Measurements from ENCODE around the gene BNC2. TPM values are rescaled to one million over a fixed set of nuclear protein-coding genes. Genes with fewer than 3 reads are reported as not detected.

The BNC2 gene
- total and polyA plus RNA-seq, 2 of the 4 experiments (the other 2 are of a cell fraction) = 15.5 to 45.2 TPM

DNA sequence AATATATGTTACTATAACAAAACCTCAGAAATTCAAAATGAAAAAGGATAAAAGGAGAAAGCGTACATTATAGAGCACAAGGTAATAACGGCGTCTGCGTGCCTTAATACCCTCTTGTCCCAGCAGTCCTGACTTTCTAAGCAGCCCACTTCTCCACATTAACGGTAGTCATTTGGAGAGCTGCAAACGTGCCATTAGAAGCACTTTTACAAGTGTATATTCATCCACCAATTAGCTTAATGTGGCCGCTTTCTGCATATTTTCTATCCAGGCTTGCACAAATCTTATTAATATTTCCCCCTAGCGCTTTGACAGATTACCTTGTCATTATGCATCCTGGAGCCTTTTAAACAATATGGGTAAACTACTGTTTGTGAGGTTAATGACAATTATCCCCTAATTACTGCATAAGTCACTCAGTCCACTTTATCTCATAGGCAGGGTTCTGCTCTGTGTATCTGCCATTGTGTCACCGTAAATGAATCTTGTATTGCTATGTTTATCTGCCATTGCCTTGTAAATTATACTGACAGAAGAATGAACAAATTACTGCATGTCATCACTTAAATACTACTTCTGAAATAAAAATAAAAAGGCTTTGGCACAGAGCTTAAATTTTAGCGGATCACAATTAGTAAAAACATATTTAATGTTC, 421.3 kb downstream of the BNC2 start:
- Histone ChIP-seq H3K4me3 (ENCODE audit: insufficient read depth, low read depth, low read length) (no peak overlapping the region), H4K8ac (ENCODE audit: low read depth in 2 of 2, low read length in 2 of 2) (no peak overlapping the region), H3K56ac (ENCODE audit: extremely low read depth, insufficient read depth, low read length) (no peak overlapping the region), H3K27me3 (ENCODE audit: control insufficient read depth, insufficient read depth, low read length) (no peaks in the 10 kb centered on the region), H2AK5ac (ENCODE audit: low read depth, low read length) (no peak overlapping the region), H4K5ac (ENCODE audit: low read depth, low read length) (no peak overlapping the region), H3K18ac (ENCODE audit: low read depth, low read length) (no peak overlapping the region), H3K23ac (ENCODE audit: low read depth, low read length) (no peak overlapping the region), H4K91ac (ENCODE audit: insufficient read depth, low read depth, low read length) (no peak overlapping the region), H2AFZ (replicated peaks; ENCODE audit: low read length, poor library complexity) (no peak overlapping the region), H3K9ac (ENCODE audit: low read depth, low read length) (no peak overlapping the region), H2BK120ac (ENCODE audit: low read depth, low read length) (no peak overlapping the region), H3K4me2 (ENCODE audit: low read depth, low read length) (no peak overlapping the region), H3K27ac (ENCODE audit: insufficient read depth, low read length) (no peak overlapping the region), H3K9me1 (ENCODE audit: insufficient read depth, low read length) (peaks cover 5% of the 10 kb centered on the region), H4K20me1 (ENCODE audit: insufficient read depth, low read length) (no peaks in the 10 kb centered on the region), H2BK5ac (ENCODE audit: low read depth, low read length, poor library complexity, severe bottlenecking) (no peak overlapping the region), H3K4me1 (ENCODE audit: control insufficient read depth, insufficient read depth, low read length) (peaks cover 3% of the 10 kb centered on the region; the same call in 1 of the 2 replicates), H2BK15ac (ENCODE audit: low read depth, low read length) (no peak overlapping the region), H3K14ac (replicated peaks; ENCODE audit: low read depth, low read length) (no peak overlapping the region), H3K4ac (ENCODE audit: low read depth, low read length) (no peak overlapping the region), H3K79me1 (ENCODE audit: low read depth in 1 of 2, low read length in 2 of 2) (peaks cover 22 to 30% of the 10 kb centered on the region in 2 experiments), H2AK9ac (replicated peaks; ENCODE audit: low read depth, low read length, poor library complexity) (no peak overlapping the region), H3K9me3 (ENCODE audit: control insufficient read depth, insufficient read depth, low read length) (no peaks in the 10 kb centered on the region), H3K36me3 (ENCODE audit: control insufficient read depth, insufficient read depth, low read length) (no peaks in the 10 kb centered on the region), H2BK20ac (ENCODE audit: low read depth, low read length) (no peak overlapping the region)
- in situ Hi-C loops (cut with MboI; ENCODE audit: low sequenced_read_pairs) (no loop called here), dilution Hi-C loops (cut with HindIII; ENCODE audit: low sequenced_read_pairs, unreplicated experiment) (no loop called here), intact Hi-C loops (cut with micrococcal nuclease) (no loop called here)
- no peak for DNase-seq
- no peak for TF ChIP-seq RFX5 (IDR thresholded peaks at IDR 0.05; ENCODE audit: low read depth, low read length)
- no peak for TF ChIP-seq RCOR1 (IDR thresholded peaks at IDR 0.05; ENCODE audit: insufficient replicate concordance, low read length)
- TF ChIP-seq RAD21 (IDR thresholded peaks at IDR 0.05; ENCODE audit: low read length) = no peak
- no peak for TF ChIP-seq SMC3 (IDR thresholded peaks at IDR 0.05; ENCODE audit: low read depth, low read length)
- no peak for TF ChIP-seq BHLHE40 (IDR thresholded peaks at IDR 0.05; ENCODE audit: low read depth, low read length)
- TF ChIP-seq, protein P1, sequence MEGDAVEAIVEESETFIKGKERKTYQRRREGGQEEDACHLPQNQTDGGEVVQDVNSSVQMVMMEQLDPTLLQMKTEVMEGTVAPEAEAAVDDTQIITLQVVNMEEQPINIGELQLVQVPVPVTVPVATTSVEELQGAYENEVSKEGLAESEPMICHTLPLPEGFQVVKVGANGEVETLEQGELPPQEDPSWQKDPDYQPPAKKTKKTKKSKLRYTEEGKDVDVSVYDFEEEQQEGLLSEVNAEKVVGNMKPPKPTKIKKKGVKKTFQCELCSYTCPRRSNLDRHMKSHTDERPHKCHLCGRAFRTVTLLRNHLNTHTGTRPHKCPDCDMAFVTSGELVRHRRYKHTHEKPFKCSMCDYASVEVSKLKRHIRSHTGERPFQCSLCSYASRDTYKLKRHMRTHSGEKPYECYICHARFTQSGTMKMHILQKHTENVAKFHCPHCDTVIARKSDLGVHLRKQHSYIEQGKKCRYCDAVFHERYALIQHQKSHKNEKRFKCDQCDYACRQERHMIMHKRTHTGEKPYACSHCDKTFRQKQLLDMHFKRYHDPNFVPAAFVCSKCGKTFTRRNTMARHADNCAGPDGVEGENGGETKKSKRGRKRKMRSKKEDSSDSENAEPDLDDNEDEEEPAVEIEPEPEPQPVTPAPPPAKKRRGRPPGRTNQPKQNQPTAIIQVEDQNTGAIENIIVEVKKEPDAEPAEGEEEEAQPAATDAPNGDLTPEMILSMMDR (conservative IDR thresholded peaks at IDR 0.05; ENCODE audit: low read depth, low read length) = no peak
- TF ChIP-seq MXI1 (IDR thresholded peaks at IDR 0.05; ENCODE audit: borderline replicate concordance, low read depth, low read length) = no peak
- no peak for TF ChIP-seq CHD1 (IDR thresholded peaks at IDR 0.05; ENCODE audit: low read depth, low read length)
- no peak for TF ChIP-seq POLR2A (IDR thresholded peaks at IDR 0.05; ENCODE audit: low read depth, low read length)
- TF ChIP-seq, protein P2, sequence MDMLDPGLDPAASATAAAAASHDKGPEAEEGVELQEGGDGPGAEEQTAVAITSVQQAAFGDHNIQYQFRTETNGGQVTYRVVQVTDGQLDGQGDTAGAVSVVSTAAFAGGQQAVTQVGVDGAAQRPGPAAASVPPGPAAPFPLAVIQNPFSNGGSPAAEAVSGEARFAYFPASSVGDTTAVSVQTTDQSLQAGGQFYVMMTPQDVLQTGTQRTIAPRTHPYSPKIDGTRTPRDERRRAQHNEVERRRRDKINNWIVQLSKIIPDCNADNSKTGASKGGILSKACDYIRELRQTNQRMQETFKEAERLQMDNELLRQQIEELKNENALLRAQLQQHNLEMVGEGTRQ (IDR thresholded peaks at IDR 0.05; ENCODE audit: low read depth, low read length) = no peak
- TF ChIP-seq FOS (IDR thresholded peaks at IDR 0.05; ENCODE audit: low read depth, low read length) = no peak
- no peak for TF ChIP-seq MAFK (IDR thresholded peaks at IDR 0.05; ENCODE audit: low read depth, low read length)
- no TSS peak for BruUV-seq (replicated peaks)
- WGBS, 2 experiments (ENCODE audit: extremely low coverage in 2 of 2, insufficient read length in 1 of 2) = 91% methylated on average over 5 of the region's 10 CpGs; no CpG with 5 or more reads in 1 of the 2 experiments
- no peak for ATAC-seq (ENCODE audit: low read depth)
- POLR2A ChIA-PET (ENCODE audit: unreplicated experiment) = interaction anchor here (0.6 kb wide), 1 partner anchor 15 kb away, joined by 9 read pairs; no protein-coding TSS in a partner anchor
- CTCF ChIA-PET = no interaction called here
